ENCODE measurements around the gene CDC16.
"Not testable (repeated sequence)": the region's sequence is repeated elsewhere in the genome, so short reads cannot be mapped to it uniquely, and the experiment has no call there.

The CDC16 gene

GRCh38 chr13:114228176-114228575 lies 6.5 kb upstream of the CDC16 start:
- no peak for DNase-seq (ENCODE audit: low read depth in 3 of 3)

GRCh38 chr13:114229506-114229905 lies 5.2 kb upstream of the CDC16 start:
- DNase-seq (ENCODE audit: low read depth in 3 of 3), result no peak

DNA sequence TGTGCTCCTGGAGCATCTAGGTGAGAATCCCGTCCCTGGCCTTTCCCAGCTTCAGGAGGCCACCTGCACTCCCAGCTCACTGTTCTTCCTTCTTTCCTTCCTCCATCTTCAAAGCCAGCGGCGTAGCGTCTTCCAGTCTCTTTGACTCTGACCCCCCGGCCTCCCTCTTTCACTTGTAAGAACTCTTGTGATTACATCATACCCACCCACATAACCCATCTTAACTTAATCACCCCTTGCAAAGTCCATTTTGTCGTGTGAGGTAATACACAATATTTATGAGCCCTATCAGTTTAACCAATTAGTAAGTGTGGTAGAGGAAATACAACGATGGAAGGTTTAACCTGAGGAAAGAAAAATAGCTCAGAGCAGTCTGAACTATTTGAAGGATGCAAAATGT lies 4.6 kb upstream of the CDC16 start:
- DNase-seq (ENCODE audit: low read depth in 3 of 3), result no peak

GRCh38 chr13:114230575-114230974 lies 4.1 kb upstream of the CDC16 start:
- no peak for DNase-seq (ENCODE audit: low read depth in 3 of 3)

DNA sequence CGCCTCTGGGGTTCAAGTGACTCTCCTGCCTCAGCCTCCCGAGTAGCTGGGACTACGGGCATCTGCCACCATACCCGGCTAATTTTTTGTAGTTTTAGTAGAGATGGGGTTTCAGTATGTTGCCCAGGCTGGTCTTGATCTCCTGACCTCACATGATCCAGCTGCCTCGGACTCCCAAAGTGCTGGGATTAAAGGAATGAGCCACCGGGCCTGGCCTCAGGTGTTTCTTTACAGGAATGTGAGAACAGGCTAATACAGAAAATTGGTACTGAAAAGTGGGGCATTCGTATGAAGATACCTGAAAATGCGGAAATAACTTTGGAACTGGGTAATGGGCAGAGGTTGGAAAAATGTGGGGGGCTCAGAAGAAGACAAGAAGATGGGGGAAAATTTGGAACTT lies 2.8 kb upstream of the CDC16 start:
- DNase-seq (ENCODE audit: low read depth in 3 of 3), result no peak

- no peak for DNase-seq (ENCODE audit: low read depth in 3 of 3)
Observed at GRCh38 chr13:114234266-114234644, 442 bp upstream of the CDC16 start.

GRCh38 chr13:114235697-114236096 lies 1.0 kb downstream of the CDC16 start:
- DNase-seq (ENCODE audit: low read depth in 3 of 3), result no peak

DNA sequence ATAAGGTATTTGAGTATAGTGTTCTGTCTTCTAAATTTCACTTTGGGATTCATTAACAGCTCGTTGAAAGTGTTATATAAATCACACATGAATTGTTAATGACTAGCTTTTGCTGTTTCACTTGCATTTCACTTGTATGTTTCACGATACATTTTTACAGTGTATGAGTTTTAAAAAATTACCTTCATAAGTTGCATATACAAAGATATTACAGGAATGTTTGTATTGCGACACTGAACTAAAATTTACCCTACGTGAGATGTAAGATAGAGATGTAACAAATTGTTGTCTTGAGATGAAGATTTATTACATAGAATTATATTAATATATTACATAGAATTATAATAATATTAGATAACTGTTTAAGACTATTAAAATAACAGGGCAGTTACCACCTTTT lies 1.5 kb downstream of the CDC16 start:
- no peak for DNase-seq (ENCODE audit: low read depth in 3 of 3)

DNA sequence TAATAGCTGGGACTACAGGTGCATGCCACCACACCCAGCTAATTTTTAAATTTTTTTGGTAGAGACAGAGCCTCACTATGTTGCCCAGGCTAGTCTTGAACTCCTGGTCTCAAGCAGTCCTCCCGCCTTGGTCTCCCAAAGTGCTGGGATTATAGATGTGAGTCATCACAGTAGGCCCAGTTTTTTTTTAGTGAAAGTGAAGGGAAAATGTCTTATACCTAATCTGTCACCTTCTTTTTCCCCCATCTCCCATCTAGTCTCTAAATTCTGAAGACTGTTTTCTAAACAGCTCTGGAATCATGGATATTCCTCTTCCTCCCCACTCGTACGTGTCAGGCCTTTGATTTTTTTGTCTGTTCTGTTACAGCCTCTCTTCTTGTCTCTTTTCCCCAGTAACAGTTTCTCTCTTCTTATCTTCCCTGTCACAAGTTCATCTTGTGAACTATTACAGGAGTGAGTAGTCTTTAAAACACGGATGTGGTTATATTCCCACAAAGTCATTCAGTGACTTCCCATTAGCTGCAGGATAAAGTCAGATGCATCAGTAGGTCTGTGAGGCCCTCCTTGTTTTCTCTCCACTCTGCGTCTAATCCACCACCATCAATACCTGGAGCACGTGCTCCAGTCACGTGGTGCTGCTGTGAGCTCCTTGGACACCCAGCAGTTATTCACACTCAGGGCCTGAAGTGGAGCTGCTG lies 2.9 kb downstream of the CDC16 start:
- DNase-seq (ENCODE audit: low read depth in 3 of 3), result no peak

GRCh38 chr13:114241918-114242317 lies 7.2 kb downstream of the CDC16 start:
- no peak for DNase-seq (ENCODE audit: low read depth in 3 of 3)

DNA sequence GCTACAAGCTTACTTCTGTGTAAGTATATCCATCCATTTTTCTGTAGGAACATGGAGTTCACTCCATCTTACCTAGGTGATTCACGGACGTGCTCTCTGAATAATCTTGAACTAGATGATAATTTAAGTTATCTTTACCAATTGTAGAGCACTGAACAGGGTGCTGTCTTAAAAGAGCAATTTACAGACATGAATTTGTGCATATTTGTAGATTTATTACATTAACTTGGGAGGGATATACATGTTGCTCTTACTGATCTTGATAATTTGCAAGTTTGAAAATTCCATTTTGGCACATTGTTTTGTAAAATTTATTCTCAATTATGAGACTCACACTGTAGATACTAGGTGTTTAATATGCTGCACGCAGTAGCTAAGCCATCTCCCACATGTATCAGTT lies 9.3 kb downstream of the CDC16 start:
- DNase-seq (ENCODE audit: low read depth in 3 of 3), result no peak

DNA sequence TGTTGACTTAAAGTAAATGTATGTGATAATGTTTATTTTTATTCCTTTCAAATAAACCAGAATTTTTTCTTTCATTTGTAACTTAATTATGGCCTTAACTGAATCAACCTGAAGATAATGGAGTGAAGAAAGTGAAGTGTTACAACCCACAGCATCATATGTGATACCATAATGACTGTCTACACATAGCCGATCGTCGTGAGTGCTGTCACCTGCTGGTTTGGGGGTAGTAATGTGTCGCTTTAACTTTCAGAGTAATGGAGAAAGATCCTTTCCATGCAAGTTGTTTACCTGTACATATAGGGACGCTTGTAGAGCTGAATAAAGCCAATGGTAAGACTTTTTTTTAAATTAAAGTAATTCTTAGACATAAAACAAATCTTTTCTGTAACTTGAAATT lies 9.9 kb downstream of the CDC16 start:
- DNase-seq (ENCODE audit: low read depth in 3 of 3), result no peak

- no peak for DNase-seq (ENCODE audit: low read depth in 3 of 3)
Observed at GRCh38 chr13:114248011-114248410, 13.3 kb downstream of the CDC16 start.

GRCh38 chr13:114249077-114249476 lies 14.4 kb downstream of the CDC16 start:
- no peak for DNase-seq (ENCODE audit: low read depth in 3 of 3)

DNA sequence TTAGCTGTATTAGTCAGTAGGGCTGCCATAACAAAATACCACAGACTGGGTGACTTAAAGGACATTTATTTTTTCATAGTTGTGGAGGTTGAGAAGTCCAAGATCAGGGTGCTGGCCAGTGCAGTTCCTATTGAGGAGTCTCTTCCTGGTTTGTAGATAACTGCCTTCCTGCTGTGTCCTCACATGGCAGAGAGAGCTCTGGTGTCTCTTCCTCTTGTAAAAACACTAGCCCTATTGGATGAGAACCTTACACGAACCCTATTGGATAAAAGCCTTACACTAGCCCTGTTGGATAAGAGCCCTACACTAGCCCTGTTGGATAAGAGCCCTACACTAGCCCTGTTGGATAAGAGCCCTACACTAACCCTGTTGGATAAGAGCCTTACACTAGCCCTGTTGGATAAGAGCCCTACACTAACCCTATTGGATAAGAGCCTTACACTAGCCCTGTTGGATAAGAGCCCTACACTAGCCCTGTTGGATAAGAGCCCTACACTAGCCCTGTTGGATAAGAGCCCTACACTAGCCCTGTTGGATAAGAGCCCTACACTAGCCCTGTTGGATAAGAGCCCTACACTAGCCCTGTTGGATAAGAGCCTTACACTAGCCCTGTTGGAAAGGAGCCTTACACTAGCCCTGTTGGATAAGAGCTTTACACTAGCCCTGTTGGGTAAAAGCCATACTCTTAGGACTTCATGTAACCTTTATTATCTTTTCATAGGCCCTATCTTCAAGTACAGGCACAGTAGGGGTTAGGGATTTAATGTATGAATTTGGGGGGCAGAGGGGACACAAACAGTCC lies 17.1 kb downstream of the CDC16 start:
- DNase-seq (ENCODE audit: low read depth in 3 of 3), result not testable (repeated sequence)

GRCh38 chr13:114256547-114256946 lies 21.9 kb downstream of the CDC16 start:
- no peak for DNase-seq (ENCODE audit: low read depth in 3 of 3)

DNA sequence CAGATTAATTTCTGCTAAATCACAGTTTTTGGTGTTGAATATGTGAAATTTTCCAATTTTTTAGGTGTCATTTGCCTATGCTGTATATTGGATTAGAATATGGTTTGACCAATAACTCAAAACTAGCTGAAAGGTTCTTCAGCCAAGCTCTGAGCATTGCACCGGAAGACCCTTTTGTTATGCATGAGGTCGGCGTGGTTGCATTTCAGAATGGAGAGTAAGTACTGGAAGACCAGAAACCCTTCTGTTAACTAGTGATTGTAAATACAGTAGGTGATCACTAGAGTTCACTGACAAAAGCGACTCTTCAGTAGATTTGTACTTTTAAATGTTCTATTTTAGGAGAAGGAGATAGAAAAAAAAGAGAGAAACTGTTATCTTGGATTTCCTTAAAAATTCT lies 22.3 kb downstream of the CDC16 start:
- no peak for DNase-seq (ENCODE audit: low read depth in 3 of 3)

- DNase-seq (ENCODE audit: low read depth in 3 of 3), result no peak
Observed at GRCh38 chr13:114258589-114258988, 23.9 kb downstream of the CDC16 start.

DNA sequence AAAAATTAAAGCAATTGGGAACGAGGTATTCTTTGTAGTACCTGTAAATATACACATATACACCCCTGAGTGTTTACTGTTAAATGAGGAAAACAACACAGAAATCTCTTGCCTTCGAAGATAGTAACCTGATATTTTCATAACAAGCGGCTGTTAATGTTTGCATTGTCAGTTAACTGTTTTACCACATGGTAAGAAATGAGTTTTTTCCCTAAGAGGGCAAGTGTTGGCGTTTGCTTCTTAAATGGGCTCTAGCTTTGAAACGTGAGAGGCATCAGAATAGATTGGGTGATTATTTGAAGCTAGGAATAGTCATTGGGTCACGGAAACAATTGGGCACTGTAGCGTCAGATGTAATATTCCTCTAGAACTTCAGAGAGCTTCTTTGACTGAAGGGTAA lies 24.7 kb downstream of the CDC16 start:
- DNase-seq (ENCODE audit: low read depth in 3 of 3), result no peak

DNA sequence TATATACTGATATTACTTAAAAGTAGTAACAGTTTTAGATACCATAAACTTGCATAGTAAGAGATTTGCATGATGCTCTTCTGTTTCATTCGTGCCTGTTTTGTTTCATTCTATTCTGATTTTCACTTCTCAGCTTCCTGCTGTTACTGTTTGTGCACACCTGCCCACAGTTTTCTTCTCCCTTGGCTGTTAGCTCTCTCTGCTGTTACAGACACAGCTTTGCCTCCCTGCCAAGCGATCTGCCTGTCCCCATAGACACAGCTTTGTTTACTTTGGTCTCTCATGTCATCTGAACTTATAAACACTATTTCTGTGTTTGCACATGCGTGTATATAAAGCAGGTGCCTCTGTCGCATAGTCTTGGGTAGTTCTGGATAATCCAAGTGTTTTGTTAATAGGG lies 25.3 kb downstream of the CDC16 start:
- no peak for DNase-seq (ENCODE audit: low read depth in 3 of 3)

DNA sequence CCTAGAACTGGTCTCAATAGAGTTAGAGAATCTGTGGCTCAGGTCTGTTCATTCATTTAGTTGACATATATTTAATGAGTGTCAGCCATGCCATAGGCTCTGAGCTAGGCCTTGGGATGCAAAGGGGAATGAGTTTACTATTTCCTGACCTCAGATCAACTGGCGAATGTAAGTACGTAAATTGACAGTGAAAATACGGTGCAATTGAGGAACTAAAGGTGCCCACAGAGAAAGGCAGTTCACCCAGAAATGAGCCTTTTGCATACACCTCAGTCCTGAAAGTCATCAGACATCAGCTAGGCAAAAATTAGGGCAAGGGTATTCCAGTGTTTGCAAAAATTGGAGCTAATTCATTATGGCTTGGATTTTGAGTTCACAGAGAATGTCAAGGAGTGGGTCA lies 26.1 kb downstream of the CDC16 start:
- DNase-seq (ENCODE audit: low read depth in 3 of 3), result no peak

DNA sequence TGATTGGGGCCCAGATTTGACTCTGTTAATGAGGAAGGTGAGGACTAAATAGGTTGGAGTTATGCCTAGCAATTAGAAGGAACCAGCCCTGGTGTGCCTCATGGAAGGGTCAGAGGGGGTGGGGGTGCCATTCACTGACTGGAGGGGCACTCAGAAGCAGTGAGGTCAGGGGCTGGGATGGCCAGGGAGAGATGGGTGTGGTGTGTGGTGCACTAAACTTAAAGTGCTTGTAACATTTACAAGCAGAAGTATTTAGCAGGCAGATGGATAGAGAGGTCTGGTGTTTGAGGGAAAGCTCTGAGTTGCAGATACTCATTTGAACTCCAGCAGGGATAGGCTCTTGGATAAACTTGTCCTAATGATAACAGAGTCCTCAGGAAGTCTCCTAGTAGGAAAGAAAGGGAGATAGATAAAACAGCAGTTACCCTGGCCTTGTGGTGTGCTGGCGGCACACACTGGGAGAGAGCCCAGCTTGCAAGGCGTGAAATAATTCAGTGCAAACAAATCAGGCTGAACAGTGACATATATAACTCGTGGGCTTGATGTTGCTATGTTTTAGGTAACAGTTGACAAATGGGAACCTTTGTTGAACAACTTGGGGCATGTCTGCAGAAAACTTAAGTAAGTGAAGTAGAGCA lies 26.8 kb downstream of the CDC16 start:
- no peak for DNase-seq (ENCODE audit: low read depth in 3 of 3)

- DNase-seq (ENCODE audit: low read depth in 3 of 3), result no peak
Observed at GRCh38 chr13:114263578-114263977, 28.9 kb downstream of the CDC16 start.
